NCI-H1105 (cell line): ENCODE results near the gene ERG28.
"Not testable (repeated sequence)": the region's sequence is repeated elsewhere in the genome, so short reads cannot be mapped to it uniquely, and the experiment has no call there.

ENCODE experiments used
- DNase-seq: peaks from one replicate; lab custom pipeline; 2025; lab: John Stamatoyannopoulos, UW

The ERG28 gene

DNA sequence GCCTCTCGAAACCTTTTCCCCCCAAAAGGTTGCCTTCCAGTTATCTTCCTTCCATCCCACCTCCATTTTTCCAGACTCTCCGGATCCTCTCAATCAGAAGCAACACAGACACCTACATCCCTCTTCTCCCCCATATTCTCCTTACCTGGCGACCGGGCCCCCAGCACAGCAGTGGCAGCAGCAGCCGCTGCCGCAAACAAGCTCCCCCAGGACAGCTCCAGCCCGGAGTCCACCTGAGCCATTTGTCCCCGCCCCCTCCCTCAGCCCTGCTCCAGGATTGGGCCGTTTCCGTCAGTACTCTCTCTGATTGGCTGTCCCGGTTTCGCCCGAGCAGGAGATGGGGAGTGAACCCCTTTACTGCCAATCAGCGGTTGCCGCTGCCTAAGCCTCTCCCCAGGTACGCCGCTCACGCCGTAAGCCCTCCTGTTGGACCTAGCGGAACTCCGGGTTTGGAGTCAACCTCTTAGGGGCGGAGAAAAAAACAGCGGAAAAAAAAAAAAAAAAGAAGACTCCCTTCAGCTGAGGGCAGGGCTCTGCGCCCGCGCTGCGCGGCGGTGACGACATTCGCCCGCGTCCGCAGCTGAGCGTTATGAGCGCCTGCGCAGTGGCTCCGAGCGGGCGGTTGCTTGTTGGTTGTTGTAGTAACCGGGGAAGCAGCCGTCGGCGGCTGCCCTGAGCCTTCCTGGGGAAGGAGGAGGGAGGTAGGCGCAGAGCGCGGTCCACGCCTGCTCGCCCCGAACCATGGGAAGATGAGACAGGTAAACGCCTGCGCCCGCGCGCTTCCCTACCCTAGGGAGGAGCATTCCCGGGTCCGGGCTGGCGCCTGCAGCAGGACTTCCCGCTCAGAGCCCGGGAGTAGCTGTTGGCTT is at the start of gene ERG28, which contains the start of gene TTLL5:
ERG28 (minus strand) TSS at position 247 of the 869 bp plus-strand sequence. CDS start 3,374 bp downstream, outside the sequence.
TTLL5 (plus strand) TSS at position 617 of the 869 bp plus-strand sequence. CDS start 1,904 bp downstream, outside the sequence.
- DNase-seq, result peak; percentile 99

- peak; percentile 59 for DNase-seq
Measured at GRCh38 chr14:75709207-75709812, 48.6 kb upstream of the ERG28 start.

GRCh38 chr14:75705014-75705413 is 44.3 kb upstream of the ERG28 start:
- no peak for DNase-seq

DNA sequence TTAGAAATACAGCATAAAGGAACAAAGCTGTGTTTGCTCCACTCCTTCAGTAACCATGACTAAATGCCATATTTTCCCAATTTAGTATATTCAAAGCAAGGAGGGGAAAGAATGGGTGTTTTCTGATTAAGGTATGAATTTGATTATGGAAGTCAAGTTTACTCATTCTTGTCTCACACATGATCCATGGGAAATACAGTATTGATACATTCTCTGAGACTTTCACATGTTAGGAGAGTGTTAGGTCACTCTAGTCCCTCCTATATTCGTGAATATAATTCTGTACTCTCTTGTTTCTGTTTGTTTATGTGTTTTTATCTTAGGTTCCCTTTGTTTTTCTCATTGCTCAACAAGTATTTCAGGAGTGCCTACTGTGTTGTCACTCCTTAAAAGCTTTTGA is 42.8 kb upstream of the ERG28 start:
- DNase-seq, result no peak

GRCh38 chr14:75702616-75703261 is 42.1 kb upstream of the ERG28 start:
- no peak for DNase-seq

- DNase-seq, result no peak
Measured at GRCh38 chr14:75702122-75702521, 41.4 kb upstream of the ERG28 start.

GRCh38 chr14:75700295-75700694 is 39.6 kb upstream of the ERG28 start:
- DNase-seq, result no peak

DNA sequence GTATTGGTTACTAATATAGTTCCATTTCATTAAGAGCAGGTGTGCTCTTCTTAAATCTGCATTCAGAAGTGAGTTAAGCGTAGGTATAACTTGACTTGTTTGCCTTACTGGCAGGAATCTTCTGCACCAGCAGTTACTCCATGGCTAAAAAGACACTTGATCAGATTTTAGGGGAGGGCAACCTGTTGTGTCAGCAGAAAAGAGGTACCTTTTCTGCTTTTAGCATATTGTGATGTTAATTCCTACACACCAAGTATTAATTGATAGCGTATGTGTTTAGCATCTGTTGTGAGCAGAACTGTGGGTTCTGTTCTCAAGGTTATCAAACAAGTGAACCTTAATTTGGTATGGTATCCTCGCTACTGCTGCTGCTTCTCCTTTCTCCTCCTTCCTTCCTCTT is 38.7 kb upstream of the ERG28 start:
- DNase-seq, result no peak

DNA sequence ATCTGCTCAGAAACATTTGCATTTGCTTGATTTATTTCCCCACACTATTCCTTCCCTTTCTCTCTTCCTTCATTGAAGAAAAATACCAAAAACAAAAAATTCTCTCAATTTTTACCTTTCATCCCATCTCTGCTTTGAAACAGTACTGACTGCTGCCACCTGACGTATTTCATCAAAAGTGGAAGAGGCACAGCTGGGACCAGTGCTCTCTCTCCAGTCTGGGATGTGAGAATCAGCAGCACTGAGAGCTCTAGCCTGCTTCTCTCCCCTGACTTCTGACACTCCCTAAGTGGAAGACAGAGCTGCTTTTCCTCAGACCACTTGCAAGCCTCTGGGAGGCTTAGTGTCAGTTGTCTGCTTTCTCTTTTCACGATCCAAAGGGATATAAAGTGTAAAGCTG is 37.2 kb upstream of the ERG28 start:
- DNase-seq, result no peak

- no peak for DNase-seq
Measured at GRCh38 chr14:75697386-75697785, 36.7 kb upstream of the ERG28 start.

DNA sequence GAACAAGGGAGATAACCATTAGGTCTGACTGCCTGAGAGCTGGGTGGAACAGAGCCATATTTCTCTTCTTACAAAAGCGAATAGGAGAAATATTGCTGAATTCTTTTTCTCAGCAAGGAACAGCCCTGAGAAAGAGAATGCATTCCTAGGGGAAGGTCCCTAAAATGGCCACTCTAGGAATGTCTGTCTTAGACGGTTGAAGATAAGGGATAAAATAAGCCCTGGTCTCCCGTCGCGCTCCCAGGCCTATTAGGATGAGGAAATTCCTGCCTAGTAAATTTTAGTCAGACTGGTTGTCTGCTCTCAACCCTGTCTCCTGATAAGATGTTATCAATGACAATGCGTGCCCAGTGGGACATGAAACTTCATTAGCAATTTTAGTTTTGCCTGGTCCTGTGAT is 34.3 kb upstream of the ERG28 start:
- DNase-seq, result not testable (repeated sequence)

GRCh38 chr14:75690010-75690409 is 29.3 kb upstream of the ERG28 start:
- DNase-seq, result no peak

DNA sequence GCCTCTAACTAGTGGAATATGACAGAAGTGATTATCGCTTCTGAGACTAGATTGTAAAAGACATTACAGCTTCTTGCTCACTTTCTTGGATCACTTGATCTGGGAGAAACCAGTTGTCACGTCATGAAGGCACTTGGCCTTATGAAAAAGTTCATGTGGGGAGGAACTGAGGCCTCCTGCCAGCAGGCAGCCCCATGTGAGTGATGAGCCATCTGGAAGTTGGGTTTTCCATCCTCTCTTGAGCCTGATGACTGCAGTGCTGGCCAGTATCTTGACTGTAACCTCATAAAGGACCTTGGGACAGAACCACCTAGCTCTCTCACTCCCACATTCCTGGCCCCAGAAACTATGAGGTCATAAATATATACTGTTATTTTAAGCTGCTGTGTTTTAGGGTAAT is 28.3 kb upstream of the ERG28 start:
- DNase-seq, result no peak

- no peak for DNase-seq
Measured at GRCh38 chr14:75685910-75686309, 25.2 kb upstream of the ERG28 start.

DNA sequence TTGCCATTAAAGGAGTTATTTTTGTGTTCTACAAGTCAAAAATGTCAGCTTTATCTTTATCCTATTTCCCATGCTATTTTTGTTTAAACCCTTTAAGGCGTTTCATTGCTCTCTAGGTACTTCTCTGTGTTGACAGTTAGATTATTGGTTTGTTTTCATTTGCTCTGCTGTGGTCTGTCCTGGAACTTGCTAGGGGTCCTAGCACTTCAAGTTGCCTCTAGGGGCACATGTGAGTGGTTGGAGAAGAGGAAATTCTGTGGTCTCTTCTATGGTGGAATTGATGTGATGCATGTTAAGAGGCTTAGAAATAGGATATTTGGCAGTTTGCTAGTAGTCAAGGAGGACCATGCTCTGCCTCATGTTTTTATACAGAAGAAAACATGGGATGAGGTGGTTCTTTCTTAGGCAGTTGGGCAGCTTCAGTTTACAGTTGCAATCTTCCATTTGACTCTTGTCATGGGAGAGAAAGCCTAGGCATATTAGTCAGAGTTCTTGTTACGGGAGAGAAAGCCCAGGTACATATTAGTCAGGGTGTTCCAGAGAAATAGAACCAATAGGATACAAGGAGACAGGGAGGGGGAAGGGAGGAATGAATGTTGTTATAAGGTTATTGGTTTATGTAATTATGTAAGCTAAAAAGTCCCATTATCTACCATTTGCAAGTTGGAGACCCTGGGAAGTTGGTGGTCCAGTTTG is 14.7 kb upstream of the ERG28 start:
- no peak for DNase-seq

DNA sequence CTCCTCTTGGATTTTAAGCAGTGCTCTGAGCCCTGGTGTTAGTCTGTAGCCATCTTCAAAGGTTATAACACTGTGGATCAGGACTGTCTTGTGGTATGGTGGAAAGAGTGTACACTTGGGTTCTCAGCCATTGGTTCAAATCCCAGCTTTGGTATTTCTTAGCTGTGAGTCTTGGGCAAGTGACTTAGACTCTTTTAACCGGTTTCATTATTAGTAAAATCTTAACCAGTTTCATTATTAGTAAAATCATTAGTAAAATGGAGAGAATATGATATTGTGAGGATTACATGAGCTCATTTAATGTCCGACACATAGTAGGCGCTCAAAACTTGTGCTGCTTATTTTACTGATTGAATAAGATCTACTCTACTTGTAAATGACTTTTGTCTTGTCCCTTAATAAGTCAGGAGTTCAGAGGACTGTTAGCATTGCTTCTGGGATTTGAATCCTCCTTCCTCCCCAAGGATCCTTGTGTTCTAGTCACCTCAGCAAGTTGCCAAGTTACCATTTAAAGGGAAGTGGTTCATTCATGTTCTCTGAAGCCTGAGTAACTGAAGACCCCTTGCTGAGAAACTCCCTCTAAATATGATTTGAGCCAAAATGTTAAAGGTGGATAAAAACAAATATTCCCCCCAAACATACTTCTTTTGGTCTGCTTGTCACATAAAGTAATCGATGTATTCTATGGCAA is 12.8 kb upstream of the ERG28 start:
- DNase-seq, result no peak

GRCh38 chr14:75672605-75673192 is 12.0 kb upstream of the ERG28 start:
- DNase-seq, result no peak

DNA sequence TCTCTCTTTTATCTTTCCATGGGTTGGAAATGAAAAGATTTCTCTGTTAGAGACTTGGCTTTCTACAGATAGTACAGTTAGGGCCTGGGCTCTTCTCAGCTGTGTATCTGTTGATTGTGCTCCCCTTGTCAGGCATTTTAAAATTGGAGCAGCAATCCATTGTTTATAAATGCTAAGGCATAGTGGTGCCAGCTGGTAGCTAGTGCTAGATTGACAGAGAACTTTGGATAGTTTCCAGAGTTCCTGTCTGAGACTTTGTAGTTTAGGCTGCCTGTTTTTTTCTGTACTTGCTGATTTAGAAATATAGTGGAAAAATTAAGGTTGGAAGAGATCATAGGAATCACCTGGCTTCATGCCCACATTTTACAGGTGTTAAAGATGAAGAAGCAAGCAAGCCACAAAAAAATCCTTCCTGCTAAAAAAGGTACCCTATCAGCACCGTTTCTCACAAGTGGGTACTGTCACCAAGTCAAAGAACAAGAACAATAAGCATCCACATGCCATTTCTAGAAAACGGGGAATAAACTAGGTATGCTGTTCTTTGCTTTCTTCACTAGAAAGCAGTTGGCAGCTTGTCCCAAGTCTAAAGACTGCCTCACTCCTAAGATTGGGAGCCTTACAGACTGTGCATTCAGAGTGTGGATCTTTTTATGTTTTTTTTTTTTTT is 6.6 kb upstream of the ERG28 start:
- no peak for DNase-seq

- DNase-seq, result no peak
Measured at GRCh38 chr14:75662966-75663365, 2.3 kb upstream of the ERG28 start.

DNA sequence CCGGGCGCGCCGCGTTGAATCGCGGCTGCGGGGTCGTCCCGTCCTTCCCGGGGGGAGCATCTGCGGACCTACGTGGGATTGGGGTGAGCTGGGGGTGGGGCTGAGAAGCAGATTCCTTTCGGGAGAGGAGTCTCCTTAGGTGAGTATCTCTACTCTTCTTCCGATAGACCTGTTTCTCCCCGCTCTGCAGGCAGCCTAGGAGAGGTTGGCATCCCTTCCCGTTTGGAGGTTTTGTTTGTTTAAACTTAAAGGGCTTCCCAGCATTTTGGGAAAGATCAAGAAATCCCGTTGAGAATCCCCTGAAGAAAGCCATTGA is 781 bp upstream of the ERG28 start:
- no peak for DNase-seq

DNA sequence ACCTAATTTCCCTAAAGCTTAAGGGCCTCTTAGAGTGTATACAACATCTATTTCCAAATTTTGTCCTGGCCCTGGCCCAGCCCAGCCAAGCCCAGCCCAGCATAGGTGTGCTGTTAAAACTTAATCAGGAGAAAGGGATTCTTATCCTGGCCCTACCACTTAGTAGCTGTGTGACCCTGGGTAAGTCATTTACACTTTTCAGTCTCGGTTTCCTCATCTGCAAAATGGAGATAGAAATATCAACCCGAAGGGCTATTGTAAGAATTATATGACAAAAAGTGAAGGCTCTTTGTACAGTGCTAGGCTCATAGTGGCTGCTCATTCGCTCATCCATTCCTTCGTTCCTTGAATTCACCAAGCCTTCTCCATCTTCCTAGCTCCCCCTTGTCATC is 442 bp downstream of the ERG28 start:
- DNase-seq, result no peak
